Activated naive CD8-positive, alpha-beta T cell treated with anti-CD3 and anti-CD28 coated beads, Interleukin-2, amount 50 U/mL, for 24 hours (primary cell): ENCODE results near the gene MRPL14.

Source experiments
- ATAC-seq: fragments of 150-1000 bp; cut with Tn5 transposase; one replicate; pipeline ENCODE4 v1.10.0; 2021
- DNase-seq: peaks from one replicate; pipeline ENCODE4 v3.0.0; 2021
- H3K27ac Mint-ChIP-seq: one replicate; pipeline ENCODE4 v1.8.0; 2021; ENCODE audit warnings: mild to moderate bottlenecking, mixed read lengths
- H3K27me3 Mint-ChIP-seq: one replicate; pipeline ENCODE4 v1.8.0; 2021; ENCODE audit warnings: mixed read lengths
- H3K36me3 Mint-ChIP-seq: one replicate; pipeline ENCODE4 v1.8.0; 2021; ENCODE audit warnings: low read depth, mixed read lengths
- H3K4me1 Mint-ChIP-seq: one replicate; pipeline ENCODE4 v1.8.0; 2021; ENCODE audit warnings: mixed read lengths
- H3K4me3 Mint-ChIP-seq: one replicate; pipeline ENCODE4 v1.8.0; 2021; ENCODE audit warnings: mild to moderate bottlenecking, moderate library complexity, mixed read lengths
- H3K9me3 Mint-ChIP-seq: one replicate; pipeline ENCODE4 v1.8.0; 2021; ENCODE audit warnings: mixed read lengths

MRPL14 gene

GRCh38 chr6:44138717-44139350, 11.6 kb upstream of the MRPL14 start:
- Mint-ChIP-seq H3K4me3 (no peak overlapping the region), H3K36me3 (peaks cover 9% of the 10 kb centered on the region), H3K27me3 (no peaks in the 10 kb centered on the region), H3K4me1 (peaks cover 1% of the 10 kb centered on the region), H3K27ac (no peak overlapping the region), H3K9me3 (no peaks in the 10 kb centered on the region)
- no peak for ATAC-seq
- DNase-seq = no peak

- Mint-ChIP-seq H3K36me3 (peaks cover 9% of the 10 kb centered on the region), H3K27ac (no peak overlapping the region), H3K4me1 (peaks cover 2% of the 10 kb centered on the region), H3K4me3 (no peak overlapping the region), H3K27me3 (no peaks in the 10 kb centered on the region), H3K9me3 (no peaks in the 10 kb centered on the region)
- DNase-seq (no peak), ATAC-seq (no peak)
Observed at GRCh38 chr6:44135875-44136274, 8.6 kb upstream of the MRPL14 start.

GRCh38 chr6:44135173-44135758, 8.0 kb upstream of the MRPL14 start:
- peaks cover 9% of the 10 kb centered on the region for H3K36me3 Mint-ChIP-seq
- H3K4me1 Mint-ChIP-seq = peaks cover 2% of the 10 kb centered on the region
- H3K9me3 Mint-ChIP-seq = no peaks in the 10 kb centered on the region
- H3K4me3 Mint-ChIP-seq = no peak overlapping the region
- DNase-seq = no peak
- H3K27ac Mint-ChIP-seq = no peak overlapping the region
- H3K27me3 Mint-ChIP-seq = no peaks in the 10 kb centered on the region
- no peak for ATAC-seq

- Mint-ChIP-seq H3K36me3 (peaks cover 9% of the 10 kb centered on the region), H3K4me3 (no peak overlapping the region), H3K27me3 (no peaks in the 10 kb centered on the region), H3K4me1 (peaks cover 3% of the 10 kb centered on the region), H3K27ac (no peak overlapping the region), H3K9me3 (no peaks in the 10 kb centered on the region)
- no peak for ATAC-seq
- no peak for DNase-seq
Observed at GRCh38 chr6:44133981-44134711, 6.9 kb upstream of the MRPL14 start.

GRCh38 chr6:44133003-44133931, 6.0 kb upstream of the MRPL14 start:
- H3K27me3 Mint-ChIP-seq = no peaks in the 10 kb centered on the region
- H3K9me3 Mint-ChIP-seq = no peaks in the 10 kb centered on the region
- ATAC-seq (no peak), DNase-seq (no peak)
- H3K36me3 Mint-ChIP-seq = peaks cover 9% of the 10 kb centered on the region
- H3K27ac Mint-ChIP-seq = no peak overlapping the region
- H3K4me3 Mint-ChIP-seq = no peak overlapping the region
- H3K4me1 Mint-ChIP-seq = peaks cover 8% of the 10 kb centered on the region

GRCh38 chr6:44132476-44132875, 5.2 kb upstream of the MRPL14 start:
- ATAC-seq = no peak
- H3K27ac Mint-ChIP-seq = no peak overlapping the region
- H3K9me3 Mint-ChIP-seq = no peaks in the 10 kb centered on the region
- no peaks in the 10 kb centered on the region for H3K27me3 Mint-ChIP-seq
- DNase-seq = no peak
- H3K4me3 Mint-ChIP-seq = no peak overlapping the region
- H3K36me3 Mint-ChIP-seq = peaks cover 9% of the 10 kb centered on the region
- H3K4me1 Mint-ChIP-seq = peaks cover 10% of the 10 kb centered on the region

- H3K36me3 Mint-ChIP-seq = peaks cover 9% of the 10 kb centered on the region
- no peaks in the 10 kb centered on the region for H3K9me3 Mint-ChIP-seq
- H3K4me1 Mint-ChIP-seq = peaks cover 10% of the 10 kb centered on the region
- no peak overlapping the region for H3K4me3 Mint-ChIP-seq
- no peak overlapping the region for H3K27ac Mint-ChIP-seq
- DNase-seq (no peak), ATAC-seq (no peak)
- H3K27me3 Mint-ChIP-seq = no peaks in the 10 kb centered on the region
Observed at GRCh38 chr6:44131892-44132291, 4.6 kb upstream of the MRPL14 start.

- Mint-ChIP-seq H3K4me1 (peaks cover 30% of the 10 kb centered on the region), H3K27me3 (no peaks in the 10 kb centered on the region), H3K36me3 (peaks cover 10% of the 10 kb centered on the region), H3K27ac (no peak overlapping the region), H3K4me3 (peak overlapping the region; percentile 42), H3K9me3 (no peaks in the 10 kb centered on the region)
- ATAC-seq (no peak), DNase-seq (no peak)
Observed at GRCh38 chr6:44129841-44130322, 2.6 kb upstream of the MRPL14 start.

- Mint-ChIP-seq H3K4me1 (peaks cover 44% of the 10 kb centered on the region), H3K27ac (peak overlapping the region; percentile 56), H3K36me3 (peaks cover 16% of the 10 kb centered on the region), H3K27me3 (no peaks in the 10 kb centered on the region), H3K9me3 (no peaks in the 10 kb centered on the region), H3K4me3 (peak overlapping the region; percentile 86)
- DNase-seq (peak; percentile 31), ATAC-seq (no peak)
Observed at GRCh38 chr6:44128020-44128917, 1.0 kb upstream of the MRPL14 start.

- peaks cover 59% of the 10 kb centered on the region for H3K4me1 Mint-ChIP-seq
- peak overlapping the region; percentile 87 for H3K27ac Mint-ChIP-seq
- peak; percentile 80 for DNase-seq
- peaks cover 16% of the 10 kb centered on the region for H3K36me3 Mint-ChIP-seq
- H3K9me3 Mint-ChIP-seq = no peaks in the 10 kb centered on the region
- no peaks in the 10 kb centered on the region for H3K27me3 Mint-ChIP-seq
- peak; percentile 89 for ATAC-seq
- H3K4me3 Mint-ChIP-seq = peak overlapping the region; percentile 86
Observed at GRCh38 chr6:44126320-44127149, 717 bp downstream of the MRPL14 start.

GRCh38 chr6:44123544-44123943, 3.7 kb downstream of the MRPL14 start:
- ATAC-seq (no peak), DNase-seq (no peak)
- Mint-ChIP-seq H3K27me3 (no peaks in the 10 kb centered on the region), H3K4me1 (peaks cover 76% of the 10 kb centered on the region), H3K36me3 (peaks cover 20% of the 10 kb centered on the region), H3K4me3 (peak overlapping the region; percentile 41), H3K9me3 (no peaks in the 10 kb centered on the region), H3K27ac (peak overlapping the region; percentile 79)

GRCh38 chr6:44122801-44123200, 4.5 kb downstream of the MRPL14 start:
- H3K4me1 Mint-ChIP-seq = peaks cover 80% of the 10 kb centered on the region
- H3K36me3 Mint-ChIP-seq = peaks cover 22% of the 10 kb centered on the region
- peak overlapping the region; percentile 79 for H3K27ac Mint-ChIP-seq
- H3K4me3 Mint-ChIP-seq = peak overlapping the region; percentile 41
- no peaks in the 10 kb centered on the region for H3K9me3 Mint-ChIP-seq
- DNase-seq = no peak
- no peaks in the 10 kb centered on the region for H3K27me3 Mint-ChIP-seq
- peak; percentile 4 for ATAC-seq
